AG10803 (cell line): ENCODE measurements around the gene TLR10.
A peak's percentile ranks its signal among the peaks of the same experiment; 100 is the strongest.

Experiments used
- DNase-seq: peaks from one replicate; pipeline ENCODE4 v3.0.0; 2010; ENCODE audit warnings: low read depth
- H3K4me3 ChIP-seq: 2 replicates; pipeline ENCODE4 v1.5.1; 2011; ENCODE audit warnings: mild to moderate bottlenecking, low read length, control low read depth
- CTCF ChIP-seq: conservative IDR thresholded peaks from 2 replicates; pipeline ENCODE4 v1.5.1; 2011; ENCODE audit warnings: mild to moderate bottlenecking, low read length, control low read depth, inconsistent platforms

Gene TLR10

GRCh38 chr4:38782452-38783108 is at the start of gene TLR10:
TSS of gene TLR10 (minus strand) at chr4:38782990. CDS start at chr4:38775590, 7,400 bp downstream.
- peak; percentile 76 for TF ChIP-seq CTCF
- peak; percentile 40 for DNase-seq
- H3K4me3 ChIP-seq = no peak within 1 kb of the TSS

GRCh38 chr4:38832206-38832605 is 49.4 kb upstream of the TLR10 start:
- DNase-seq = no peak
- no peak overlapping the region for H3K4me3 ChIP-seq
- no peak for TF ChIP-seq CTCF

GRCh38 chr4:38831653-38832052 is 48.9 kb upstream of the TLR10 start:
- DNase-seq = peak; percentile 51
- TF ChIP-seq CTCF = no peak
- no peak overlapping the region for H3K4me3 ChIP-seq

- DNase-seq = no peak
- no peak for TF ChIP-seq CTCF
- no peak overlapping the region for H3K4me3 ChIP-seq
Measured at GRCh38 chr4:38829237-38829636, 46.4 kb upstream of the TLR10 start.

GRCh38 chr4:38823766-38824165 is 41.0 kb upstream of the TLR10 start:
- DNase-seq = no peak
- TF ChIP-seq CTCF = no peak
- no peak overlapping the region for H3K4me3 ChIP-seq

GRCh38 chr4:38822748-38823303 is 40.0 kb upstream of the TLR10 start:
- no peak for TF ChIP-seq CTCF
- DNase-seq = no peak
- H3K4me3 ChIP-seq = no peak overlapping the region

GRCh38 chr4:38821739-38822138 is 38.9 kb upstream of the TLR10 start:
- no peak for TF ChIP-seq CTCF
- DNase-seq = no peak
- H3K4me3 ChIP-seq = no peak overlapping the region
